Middle frontal gyrus (tissue), 1 donor: ENCODE data around the gene AEBP1.

ENCODE experiments used
- DNase-seq: peaks from one replicate; pipeline ENCODE4 v3.0.0-alpha.2; 2015; ENCODE audit warnings: low spot score; ENCODE audit errors: extremely low spot score

The AEBP1 gene

DNA sequence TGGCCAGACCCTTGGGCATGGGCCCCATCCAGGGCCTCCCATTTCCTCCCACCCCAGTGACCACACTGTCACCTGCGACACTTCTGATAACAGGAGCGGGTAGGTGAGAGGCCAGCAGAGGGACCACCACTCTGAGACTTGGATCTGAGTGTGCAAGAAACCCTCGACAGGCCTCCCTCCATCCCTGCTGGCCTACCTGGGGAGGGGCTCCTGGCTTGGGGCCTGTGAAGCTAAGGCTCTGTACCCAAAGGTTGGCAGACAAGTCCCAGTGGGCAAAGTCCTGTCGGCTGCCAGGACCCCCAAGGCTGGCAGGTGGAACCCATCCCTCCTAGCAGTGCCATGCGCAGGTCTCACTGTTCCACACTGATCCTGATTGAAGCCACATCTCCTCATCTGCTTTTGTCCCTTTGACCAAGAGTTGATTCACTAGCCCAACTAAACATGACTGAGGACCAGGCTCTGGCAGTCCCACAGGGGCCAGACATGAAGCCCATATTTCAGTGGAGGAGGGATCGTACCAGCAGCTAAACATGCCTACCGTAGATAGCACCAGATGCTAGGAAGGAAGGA, 37.6 kb upstream of the AEBP1 start:
- no peak for DNase-seq

DNA sequence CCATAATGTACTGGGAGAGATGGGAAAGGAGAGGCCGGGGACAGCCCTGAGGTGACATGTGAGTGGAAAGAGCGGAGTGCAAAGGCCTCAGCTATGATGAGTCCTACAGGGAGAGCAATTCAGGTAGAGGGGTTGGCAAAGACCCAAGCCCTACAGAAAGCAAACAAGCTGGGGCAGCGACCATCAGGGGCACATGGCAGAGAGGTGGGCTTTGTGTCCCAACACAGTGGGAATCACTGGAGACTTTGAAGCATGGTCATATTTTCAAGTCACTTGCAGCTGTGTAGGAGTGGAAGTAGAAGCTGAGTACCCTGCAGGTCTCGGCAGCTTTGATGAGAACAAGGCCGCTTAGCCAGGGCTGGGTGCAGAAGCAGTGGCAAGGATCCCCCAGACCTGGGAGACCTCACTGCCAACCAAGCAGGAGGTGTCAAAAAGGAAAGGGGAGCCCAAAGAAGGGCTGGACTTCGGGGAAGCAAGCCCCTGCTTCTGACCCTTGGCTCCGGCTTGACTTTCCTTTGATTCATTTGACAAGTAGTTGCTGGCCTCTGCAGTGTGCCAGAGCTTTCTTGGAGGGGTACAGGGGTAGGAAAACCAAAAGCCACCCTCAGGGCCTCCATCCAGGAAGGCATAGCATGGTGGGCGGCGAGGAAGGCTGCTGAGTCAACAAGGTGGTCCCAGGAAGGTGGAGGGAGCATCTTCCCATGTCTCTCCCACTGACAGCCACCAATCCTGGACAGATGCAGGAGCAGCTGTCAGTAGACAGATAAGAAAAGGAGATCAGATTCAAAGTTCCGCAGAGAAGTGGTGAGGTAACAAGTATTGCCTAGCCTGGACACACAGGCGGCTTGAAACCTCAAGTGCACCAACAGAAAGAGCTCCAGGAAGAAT, 36.8 kb upstream of the AEBP1 start:
- DNase-seq: no peak

DNA sequence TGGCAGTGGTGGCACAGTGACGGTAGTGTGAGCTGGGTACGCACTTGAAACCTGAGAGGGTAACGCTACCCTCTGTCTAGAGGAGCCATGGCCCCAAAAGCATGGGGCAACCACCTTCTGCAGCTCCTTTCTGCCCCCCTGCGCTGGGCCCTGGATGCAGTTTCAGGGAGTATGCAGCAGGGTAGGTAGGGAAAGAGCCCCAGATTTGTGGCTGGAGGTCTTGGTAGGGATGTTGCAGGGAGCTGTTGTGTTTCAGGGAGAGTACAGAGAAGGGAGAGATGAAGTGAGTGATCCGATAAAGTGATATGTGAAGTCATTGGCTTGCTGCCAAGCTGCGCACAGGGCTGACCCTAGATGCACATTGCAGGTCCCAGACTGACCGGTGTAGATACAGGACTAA, 36.1 kb upstream of the AEBP1 start:
- no peak for DNase-seq

DNA sequence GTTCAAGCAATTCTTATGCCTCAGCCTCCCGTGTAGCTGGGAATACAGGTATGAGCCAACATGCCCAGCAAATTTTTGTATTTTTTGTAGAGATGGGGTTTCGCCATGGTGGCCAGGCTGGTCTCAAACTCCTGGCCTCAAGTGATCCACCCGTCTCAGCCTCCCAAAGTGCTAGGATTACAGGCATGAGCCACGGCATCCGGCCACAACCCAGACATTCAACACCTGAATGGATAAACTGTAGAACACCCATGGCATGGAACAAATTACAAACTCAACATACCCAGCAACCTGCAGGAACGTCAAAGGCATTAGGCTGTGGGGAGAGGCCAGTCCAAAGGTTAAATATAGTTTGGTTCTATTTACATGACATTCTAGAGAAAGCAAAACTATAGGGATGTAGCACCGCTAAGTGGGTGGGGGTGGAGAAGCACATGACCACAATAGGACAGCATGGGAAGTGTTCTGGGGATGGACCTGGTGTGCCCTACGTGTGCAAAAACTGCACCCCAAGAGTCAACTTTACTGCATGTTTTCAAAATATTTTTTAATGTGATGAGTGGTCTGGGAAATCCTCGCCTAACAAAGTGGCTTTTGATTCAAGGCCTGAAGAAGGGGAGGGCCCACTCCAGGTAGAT, 32.3 kb upstream of the AEBP1 start:
- DNase-seq: no peak

DNA sequence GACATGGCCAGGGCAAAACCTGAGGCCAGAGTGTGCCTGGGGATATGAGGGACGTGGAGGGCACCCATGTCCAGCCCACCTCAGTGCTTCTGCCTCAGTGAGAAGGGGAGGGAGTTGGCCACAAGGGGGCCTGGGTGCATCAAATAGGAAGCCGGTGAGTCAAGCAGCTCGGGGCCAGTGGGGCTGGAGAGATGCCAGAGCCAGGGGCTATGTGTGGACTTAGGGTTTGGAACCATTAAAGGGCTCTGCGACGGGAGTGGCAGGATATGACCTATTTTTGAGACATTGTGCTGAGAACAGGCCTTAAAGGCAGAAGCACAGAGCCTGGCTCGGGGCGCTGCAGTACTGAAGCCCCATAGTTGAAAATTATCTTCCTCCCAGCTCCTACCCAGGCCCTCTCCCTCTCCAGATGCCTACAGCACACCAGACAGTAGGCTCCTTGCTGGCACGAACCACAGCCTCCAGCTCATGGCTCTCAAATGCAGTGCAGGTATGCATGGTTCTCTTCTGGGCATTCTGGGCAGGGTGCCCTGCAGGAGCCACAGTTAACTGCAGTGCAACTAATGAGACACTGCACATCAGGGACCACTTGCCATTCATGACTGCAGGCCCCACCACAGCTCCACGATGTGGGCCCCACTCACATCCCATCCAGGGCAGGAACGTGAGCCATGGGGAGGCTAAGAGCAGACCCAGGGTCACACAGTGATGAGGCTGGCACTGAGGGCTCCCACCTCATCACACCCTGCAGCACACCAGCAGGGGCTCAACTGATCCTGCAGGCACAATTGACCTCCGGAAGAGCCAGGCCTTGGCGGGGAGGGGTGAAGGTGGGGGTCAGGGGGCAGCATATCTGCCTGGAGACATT, 31.5 kb upstream of the AEBP1 start:
- no peak for DNase-seq

DNA sequence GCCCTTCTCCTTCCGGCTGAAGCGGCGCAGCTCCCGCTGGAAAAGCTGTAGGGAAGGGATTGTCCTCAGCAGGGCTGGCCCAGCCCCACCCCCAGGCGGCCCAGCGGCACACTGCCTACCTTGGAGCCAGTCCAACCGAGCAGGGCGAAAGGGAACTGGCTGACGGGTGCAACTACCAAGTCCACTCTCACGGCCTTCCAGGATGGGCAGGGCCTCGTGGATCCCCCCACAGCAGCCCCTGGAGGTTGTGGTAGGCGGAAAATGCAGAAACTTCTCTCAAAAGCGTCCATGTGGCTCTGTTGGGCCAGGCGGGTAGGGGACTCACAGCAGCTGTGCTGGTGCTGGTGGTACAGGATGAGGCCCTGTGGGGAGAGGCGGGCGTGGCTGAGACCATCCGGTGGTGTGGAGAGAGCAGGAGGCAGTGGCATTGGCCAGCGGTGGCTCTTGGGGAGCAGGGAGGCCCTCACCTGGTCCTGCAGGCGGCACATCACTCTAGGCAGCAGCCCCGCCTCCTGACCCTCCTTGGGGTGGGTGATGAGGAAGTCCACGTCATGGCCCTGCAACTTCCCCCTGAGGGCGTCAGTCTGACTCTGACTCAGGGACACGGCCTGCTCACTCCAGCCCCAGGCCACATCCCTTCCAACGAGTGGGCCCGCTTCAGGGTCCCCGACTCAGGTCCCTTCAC, 30.3 kb upstream of the AEBP1 start:
- DNase-seq: no peak

DNA sequence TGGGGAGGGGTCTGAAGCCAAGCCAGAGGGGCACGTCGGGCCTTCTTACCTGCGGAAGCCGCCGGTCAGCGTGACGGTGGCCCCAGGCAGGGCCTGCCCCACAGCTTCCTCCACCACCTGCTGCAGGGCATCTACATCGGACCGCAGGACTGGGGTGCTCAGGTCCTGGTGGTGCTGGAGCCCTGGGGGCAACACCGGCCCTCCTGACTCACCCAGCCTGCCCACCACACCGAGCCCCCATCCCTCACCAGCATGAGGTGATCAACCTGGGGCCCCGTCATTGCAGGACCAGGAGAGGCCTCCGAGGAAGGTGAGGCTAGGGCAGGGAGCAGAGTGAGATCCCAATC, 29.8 kb upstream of the AEBP1 start:
- no peak for DNase-seq

DNA sequence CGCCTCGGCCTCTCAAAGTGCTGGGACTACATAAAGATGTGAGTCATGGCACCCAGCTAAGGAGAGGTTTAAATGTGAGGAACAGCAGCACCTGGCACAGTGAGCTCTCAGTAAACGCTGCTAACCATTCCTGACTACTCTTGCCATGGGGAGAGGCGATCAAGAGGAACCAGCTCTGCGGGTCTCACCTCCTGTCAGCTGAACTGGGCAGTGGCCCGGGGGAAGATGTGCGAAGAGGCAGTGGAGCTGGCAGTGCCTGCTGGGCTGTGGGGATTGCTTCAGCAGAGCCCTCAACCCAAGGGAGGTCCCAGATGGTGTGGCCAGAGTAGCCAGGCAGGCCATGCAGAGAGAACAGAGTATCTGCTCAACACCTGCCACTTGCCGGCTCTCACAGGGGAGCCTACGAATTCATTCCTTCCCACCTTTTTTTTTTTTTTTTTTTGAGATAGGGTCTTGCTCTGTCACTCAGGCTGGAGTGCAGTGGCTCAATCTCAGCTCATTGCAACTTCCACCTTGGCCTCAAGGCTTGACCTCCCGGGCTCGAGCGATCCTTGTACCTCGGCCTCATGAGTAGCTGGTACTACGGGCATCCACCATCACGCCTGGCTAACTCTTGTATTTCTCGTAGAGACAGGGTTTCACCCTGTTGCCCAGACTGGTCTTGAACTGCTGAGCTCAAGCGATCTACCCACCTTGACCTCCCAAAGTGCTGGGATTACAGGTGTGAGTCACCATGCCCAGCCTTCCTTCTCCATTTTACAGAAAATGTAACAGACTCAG, 28.7 kb upstream of the AEBP1 start:
- DNase-seq: no peak

DNA sequence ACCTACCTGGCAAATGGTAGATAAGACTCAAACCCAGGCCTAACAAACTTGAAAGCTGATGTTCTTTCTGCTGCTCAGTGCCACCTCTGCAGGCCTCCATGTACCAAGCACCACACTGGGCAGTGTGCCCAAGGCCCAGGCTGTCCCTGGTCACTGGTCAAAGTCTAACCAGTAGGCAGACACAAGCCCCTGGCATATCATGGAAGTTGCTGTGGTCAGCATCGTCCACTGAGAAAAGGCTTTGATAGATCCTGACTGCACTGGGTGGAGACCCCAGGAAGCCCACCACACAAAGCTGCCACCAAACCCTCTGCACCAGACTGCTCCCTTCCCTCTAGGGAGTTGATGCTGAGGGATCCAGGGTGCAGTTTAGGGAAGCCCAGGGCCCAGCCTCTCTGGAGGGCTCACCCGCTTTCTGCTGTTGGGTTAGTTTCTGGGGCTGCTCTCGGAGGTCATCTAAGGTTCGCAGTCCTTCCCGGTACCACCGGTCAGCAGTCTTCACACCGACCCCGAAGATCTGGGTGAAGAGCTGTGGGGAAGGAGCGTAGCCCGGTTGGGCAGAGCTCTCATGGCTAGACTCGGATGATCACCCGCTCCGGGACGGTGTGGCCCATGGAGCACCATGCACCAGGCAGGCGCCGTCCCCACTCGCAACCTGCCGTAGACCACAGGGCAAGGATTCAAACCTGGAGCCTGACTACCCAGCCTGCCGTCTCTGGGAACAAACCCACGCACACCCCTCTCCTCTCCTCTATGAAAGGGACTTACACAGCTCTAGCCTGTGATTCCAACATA, 27.8 kb upstream of the AEBP1 start:
- no peak for DNase-seq

DNA sequence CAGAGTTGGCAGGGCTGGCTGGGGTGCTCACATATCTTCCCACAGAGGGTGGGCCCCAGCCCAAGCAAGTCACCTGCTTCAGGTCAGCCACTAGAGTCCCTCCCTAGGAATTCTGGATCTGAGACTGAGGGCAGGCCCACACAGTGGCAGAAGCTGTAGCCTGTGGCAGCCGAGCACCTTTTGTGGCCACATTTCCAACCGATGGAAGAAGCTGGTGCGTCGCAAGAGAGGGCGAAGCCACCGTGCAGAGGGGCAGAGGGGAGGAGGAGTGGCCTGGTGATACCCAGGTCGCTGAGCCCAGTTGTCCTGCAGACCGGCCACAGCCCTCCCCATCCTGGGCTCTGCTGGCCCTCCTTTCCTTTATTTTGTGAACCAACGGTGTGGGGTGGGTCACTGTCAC, 27.1 kb upstream of the AEBP1 start:
- DNase-seq: no peak

DNA sequence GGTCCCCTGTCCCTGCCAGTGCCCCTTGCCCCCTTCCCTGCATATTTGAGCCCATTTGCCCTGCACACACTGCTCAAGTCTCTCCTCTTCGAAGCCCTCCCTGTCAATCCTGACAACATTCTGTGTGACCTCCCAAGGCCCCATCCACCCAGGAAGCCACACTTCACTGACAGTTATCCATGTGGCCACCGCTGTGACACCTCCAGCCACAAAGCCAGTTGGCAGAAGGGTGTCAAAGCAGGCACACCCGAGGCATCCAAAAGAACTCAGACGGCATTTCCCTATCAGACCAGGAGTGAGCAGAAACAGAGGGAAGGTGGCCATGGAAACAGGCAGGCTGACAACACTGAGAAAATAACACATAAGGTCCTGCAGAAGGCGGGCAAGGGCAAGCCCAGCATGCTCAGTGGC, 26.5 kb upstream of the AEBP1 start:
- DNase-seq: no peak

DNA sequence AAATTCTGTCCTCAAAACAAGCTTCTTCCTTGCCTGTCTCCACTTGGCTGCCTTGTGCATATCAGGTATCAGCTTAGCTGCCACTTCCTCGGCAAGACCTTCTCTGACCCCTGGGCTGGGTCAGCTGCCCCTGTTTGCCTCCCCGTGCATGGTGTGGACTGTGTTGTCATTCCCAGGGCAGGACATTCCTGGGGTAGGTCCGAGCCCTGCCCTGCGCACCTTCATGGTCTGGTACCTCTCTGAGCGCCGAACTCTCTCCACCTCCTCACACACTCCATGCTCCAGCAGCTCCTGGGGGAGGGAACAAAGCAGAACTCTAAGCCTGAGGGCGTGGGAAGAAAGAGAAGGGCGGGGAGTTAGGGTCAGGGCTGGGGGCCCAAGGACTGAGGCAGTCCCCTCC, 25.6 kb upstream of the AEBP1 start:
- DNase-seq: no peak

DNA sequence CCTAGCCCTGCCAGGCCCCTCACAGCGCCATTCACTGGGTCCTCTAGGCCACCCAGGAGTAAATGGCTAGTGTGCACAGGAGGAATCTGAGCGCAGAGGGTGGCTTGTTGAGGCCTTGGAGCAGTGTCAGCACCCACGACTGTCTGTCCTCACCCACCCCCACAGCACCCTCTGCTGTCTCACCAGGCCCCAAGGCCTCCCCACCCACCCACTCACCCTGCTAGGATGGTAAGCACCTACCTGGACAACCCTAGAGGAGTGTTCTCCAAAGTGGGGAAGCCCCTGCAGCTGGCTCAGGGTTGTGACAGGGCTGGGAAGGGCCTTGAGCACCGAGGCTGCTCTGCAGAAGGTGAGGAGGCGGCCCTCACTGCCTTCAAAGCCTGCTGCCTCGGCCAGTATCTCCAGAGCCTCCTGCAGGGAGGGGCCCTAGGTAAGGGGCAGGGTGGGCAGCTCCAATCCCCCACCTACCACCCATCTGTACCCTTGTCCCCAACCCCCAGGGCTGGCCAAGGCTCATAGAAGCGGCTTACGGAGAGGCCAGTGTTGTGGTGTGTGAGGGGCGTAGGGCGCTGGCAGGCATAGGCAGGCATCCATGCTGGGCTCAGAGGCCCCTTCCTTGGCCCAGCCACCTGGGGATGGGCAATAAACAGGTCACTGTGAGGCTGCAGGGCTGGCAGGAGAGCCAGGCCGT, 24.7 kb upstream of the AEBP1 start:
- no peak for DNase-seq

DNA sequence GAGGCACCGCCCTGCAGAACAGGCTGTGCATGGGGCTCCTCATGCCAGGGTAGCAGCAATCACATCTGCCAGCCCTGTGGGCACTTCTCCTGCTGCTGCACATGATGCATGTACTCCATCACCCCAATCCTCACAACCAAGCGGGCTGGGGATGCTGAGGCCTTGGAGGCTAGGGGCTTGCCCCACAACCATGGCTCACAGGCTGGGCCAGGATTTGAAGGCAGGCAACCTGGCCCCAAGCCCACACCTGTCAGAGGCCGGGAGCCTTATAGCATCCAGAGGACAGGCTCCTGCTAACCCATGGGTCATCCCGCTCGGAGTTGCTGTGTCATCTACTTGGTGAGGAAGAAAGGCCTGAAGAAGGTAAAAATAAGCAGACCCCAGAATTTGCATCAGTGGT, 24.0 kb upstream of the AEBP1 start:
- DNase-seq: no peak

DNA sequence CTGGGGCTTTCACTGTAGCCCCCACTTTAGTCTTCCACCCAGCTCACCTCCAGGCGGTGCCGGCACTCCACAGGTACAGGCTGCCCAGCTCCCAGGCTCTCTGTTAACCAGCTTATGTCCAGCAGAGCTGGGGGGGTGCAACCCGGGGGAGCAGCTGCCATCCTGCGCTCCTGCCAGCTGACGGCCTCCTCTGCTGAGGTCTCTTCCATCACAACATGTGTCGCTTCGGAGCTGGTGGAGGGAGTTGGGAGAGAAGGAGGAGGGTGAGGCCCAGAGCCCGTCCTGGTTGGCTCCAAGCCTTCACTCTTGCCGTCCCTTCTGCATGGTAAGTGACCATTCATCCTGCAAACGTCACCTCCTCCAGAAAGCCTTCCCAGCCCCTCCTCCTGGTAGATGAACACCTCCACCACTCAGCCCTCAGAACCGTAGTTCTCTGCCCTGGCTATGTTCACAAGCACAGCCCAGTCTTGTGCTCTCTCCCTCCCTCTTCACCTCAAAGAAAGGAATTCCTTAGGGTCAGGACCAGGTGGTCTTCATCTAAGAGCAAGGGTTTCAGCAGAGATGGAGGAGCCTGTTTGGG, 23.4 kb upstream of the AEBP1 start:
- no peak for DNase-seq

DNA sequence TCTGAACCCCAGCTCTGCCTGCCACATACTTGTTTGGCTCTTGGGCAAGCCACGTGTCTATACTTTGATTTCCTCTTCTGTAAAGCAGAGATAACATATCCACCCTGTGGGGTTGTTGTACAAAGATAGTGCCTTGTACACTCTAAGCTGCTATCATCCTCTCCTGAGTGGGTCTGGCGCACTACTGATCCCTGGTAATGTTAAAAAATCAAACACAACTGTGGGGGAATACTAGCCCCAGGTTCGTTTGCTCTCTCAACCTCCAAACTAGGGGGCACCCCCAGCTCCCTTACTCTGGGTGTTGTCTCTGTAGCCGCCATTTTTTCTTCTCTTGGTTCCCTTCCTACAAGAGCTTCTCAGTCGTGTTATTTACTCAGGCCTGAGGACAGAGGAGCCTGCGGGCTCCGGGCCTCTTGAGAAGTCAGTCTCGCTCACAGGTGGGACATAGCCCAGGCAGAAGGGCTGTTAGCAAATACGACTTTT, 22.8 kb upstream of the AEBP1 start:
- DNase-seq: no peak

DNA sequence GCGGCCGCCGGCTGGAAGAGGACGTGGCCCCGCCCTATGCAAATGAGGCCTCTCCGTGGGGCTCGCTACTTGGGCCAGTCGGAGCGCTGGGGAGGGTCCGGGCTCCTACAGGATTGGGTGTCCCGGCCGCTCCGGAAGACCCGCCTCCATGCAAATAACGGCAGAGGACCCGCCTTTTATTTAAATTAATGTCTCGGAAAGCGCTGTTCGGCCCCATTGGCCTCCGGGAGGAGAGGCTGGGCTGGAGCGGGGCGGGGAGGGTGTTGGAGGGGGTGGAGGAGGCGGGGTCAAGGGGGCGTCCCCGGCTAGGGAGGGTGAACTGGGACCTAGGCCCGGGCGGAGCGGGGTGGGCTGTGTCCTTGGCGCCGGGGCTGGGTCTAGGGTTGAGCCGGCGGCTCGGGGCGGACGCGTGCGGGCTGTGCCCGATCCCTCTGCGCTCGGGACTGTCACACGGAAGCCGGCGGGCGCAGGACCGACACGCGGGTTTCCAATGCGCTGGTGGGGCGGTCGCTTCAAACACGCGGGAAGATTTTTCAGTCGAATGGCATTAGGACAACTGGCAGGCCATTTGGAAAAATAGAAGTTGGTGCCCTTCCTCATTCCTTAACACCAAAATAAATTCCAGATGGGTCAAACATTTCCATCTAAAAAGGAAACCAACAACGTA, 21.5 kb upstream of the AEBP1 start:
- DNase-seq: peak; percentile 97

DNA sequence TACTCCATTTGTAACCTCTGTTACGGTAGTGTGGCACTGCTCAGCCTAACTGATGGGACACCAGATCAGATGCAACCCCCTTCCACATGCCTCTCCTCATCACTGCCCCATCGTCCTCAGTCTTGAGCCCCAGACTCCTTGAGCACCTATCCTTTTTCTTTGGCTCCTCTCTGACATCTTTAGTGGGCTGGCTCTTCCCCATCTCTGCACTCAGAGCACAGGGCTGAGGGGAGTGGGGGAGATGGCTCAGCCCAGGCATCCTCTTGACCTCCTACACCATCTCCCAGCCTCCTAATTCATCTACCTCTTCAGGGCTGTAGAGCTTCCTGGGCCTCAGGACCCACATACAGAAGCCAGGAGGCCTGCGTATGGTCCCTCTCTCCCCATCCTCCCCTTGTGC, 20.3 kb upstream of the AEBP1 start:
- no peak for DNase-seq
